ENCODE data around the gene ELN.

GRCh38 chr7:74069790-74070618 is 42.0 kb downstream of the ELN start:
- TF ChIP-seq TAF1 (IDR thresholded peaks at IDR 0.05; ENCODE audit: low read depth, low read length) = no peak
- no peak for TF ChIP-seq POLR2A (IDR thresholded peaks at IDR 0.05; ENCODE audit: low read depth, low read length)
- no peak for TF ChIP-seq POLR2AphosphoS5 (IDR thresholded peaks at IDR 0.05; ENCODE audit: low read depth, low read length)
